Measurements from ENCODE around the gene SFN.
"Not testable (repeated sequence)": the region's sequence is repeated elsewhere in the genome, so short reads cannot be mapped to it uniquely, and the experiment has no call there.

Gene SFN

DNA sequence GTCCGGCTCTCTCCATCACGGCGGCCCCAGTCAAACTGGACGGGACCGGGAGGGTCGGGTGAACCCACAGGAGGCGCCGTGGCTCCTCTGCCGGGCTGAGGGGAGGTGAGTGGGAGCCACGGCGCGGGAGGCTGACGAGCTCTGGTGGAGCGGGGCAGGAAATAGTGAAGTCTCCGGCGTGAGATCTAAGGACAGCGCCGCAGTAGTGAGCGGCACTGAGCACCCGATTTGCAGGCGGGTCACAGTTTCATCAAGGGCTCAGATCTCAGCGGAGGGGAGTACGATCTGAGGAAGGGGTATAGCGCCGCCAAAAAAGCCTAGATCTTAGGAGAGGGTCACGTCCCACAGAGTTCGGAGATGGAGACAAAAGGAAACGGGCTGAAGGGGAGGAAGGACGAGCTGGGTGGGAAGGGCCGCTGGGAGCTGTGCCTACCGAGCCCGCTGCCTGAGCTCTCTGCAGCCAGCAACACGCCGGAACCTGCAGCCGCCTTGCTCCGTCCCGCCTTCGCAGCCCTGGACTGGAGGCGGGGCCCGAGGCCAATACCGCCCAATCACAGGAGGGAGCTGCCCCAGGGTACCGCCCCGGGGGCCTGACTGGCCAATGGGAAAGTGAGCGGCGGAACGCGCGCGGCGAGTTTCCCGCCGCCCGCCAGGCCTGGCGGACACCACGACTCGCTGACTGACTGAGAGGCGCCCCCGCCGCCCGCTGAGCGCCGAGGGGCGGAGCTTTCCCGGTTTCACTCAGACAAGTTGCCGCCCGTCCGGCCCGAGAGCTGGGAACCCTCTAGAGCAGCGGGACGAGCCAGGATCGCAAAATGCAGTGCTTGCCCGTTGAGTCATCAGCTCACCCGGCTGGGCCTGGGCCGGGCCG lies 1.9 kb downstream of the SFN start:
- peak; percentile 85 to 91 for DNase-seq (ENCODE audit: low read depth in 2 of 2)

- DNase-seq (ENCODE audit: low read depth in 2 of 2): not testable (repeated sequence)
Measured at GRCh38 chr1:26873097-26873496, 10.1 kb downstream of the SFN start.

GRCh38 chr1:26874896-26875295 lies 11.9 kb downstream of the SFN start:
- DNase-seq (ENCODE audit: low read depth in 2 of 2): no peak

DNA sequence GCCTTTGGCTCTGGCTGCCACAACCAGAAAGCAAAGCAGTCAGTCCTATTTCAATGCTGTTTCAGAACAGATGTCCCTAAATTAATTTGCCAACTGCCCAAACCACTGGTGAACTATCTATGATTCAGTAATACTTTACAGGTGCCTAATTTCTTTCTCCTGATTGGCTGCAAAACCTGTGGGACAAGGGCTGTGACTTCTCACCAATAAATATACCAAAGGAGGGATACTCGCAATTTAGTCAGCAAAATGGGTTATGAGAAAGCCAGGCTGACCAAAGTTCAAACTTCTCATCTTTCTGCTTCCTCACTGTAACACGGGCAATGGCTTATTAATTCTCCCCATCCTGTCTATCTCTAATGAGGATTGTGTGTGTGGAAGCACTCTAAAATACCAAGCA lies 14.4 kb downstream of the SFN start:
- no peak for DNase-seq (ENCODE audit: low read depth in 2 of 2)

- DNase-seq (ENCODE audit: low read depth in 2 of 2): no peak
Measured at GRCh38 chr1:26879793-26880192, 16.8 kb downstream of the SFN start.

GRCh38 chr1:26881611-26882010 lies 18.7 kb downstream of the SFN start:
- not testable (repeated sequence) for DNase-seq (ENCODE audit: low read depth in 2 of 2)

DNA sequence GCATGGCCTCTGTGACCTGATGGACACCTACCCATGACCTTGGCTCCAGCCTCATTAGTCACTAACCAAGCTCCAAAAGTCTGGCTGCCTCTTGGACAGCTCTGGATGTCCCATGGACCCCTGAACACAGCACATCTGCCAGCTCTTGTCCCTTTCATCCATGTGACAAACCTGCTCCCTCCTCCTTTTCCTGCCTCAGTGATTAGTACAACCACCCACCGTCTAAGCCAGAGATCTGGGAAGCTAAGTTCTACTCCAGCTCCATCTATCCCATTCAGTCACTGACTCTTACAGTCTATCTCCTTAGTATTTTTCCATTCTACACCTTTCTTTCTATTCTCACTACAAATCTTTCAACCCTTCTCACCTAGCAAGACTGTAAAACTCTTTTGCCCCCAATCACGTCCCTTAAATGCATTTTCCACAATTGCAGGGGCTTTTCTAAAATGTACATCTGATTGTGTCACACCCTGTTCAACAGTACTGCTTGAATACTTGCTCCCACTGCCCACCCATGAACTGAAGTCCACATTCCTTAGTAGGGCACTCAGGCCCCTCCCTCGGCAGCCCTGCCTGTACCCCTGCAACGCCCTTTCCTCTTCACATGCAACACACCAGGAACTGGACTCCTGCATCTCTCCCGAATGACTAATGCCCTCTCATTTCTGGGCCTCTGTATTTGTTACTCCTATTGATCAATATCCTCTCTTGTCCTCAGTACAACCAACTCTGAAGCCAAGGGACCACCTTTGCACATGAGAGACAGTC lies 19.9 kb downstream of the SFN start:
- no peak for DNase-seq (ENCODE audit: low read depth in 2 of 2)

DNA sequence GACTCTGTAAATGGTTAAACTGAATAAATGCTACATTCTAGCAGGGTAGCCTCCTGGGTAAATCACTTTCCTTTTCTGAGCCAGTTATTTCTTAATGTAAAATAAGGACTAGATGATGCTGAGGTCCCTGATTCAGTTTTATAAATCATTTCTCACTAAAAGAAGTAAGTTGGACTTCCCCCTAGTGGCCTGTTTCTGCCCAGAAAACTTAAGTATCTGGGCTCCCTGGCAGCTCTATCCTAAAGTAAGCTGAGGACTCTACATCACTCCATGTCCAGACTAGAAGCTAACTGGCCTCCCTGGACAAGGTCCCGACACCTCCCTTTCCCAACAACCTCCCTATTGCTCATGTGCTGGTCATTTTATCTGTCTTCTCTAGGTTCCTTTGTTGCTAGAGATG lies 24.2 kb downstream of the SFN start:
- no peak for DNase-seq (ENCODE audit: low read depth in 2 of 2)

- no peak for DNase-seq (ENCODE audit: low read depth in 2 of 2)
Measured at GRCh38 chr1:26888231-26888630, 25.3 kb downstream of the SFN start.

- peak; percentile 58 to 62 for DNase-seq (ENCODE audit: low read depth in 2 of 2)
Measured at GRCh38 chr1:26889551-26890466, 26.9 kb downstream of the SFN start, which contains the start of gene GPN2. Gene GPN2, minus strand, starts transcription at chr1:26890283. Its CDS starts 187 bp downstream, at chr1:26890096.

DNA sequence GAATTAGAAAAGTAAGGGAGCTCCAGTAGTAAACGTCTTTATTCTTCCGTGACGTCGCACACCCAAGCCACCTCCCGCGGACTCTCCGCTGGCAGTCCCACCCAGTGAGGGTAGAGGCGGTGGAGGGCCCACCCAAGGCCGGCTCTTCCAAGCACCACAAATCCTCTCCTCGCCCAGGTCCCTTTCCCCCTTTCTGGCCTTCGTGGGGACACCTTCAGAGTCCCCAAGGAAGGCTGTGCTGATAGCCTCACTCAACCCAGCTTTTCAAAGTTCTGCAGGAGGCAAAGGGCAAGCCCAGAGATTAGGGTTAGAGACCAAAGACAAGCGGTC lies 27.5 kb downstream of the SFN start:
- DNase-seq (ENCODE audit: low read depth in 2 of 2): no peak

- no peak for DNase-seq (ENCODE audit: low read depth in 2 of 2)
Measured at GRCh38 chr1:26894263-26894662, 31.3 kb downstream of the SFN start.

GRCh38 chr1:26897351-26897750 lies 34.4 kb downstream of the SFN start:
- DNase-seq (ENCODE audit: low read depth in 2 of 2): no peak

DNA sequence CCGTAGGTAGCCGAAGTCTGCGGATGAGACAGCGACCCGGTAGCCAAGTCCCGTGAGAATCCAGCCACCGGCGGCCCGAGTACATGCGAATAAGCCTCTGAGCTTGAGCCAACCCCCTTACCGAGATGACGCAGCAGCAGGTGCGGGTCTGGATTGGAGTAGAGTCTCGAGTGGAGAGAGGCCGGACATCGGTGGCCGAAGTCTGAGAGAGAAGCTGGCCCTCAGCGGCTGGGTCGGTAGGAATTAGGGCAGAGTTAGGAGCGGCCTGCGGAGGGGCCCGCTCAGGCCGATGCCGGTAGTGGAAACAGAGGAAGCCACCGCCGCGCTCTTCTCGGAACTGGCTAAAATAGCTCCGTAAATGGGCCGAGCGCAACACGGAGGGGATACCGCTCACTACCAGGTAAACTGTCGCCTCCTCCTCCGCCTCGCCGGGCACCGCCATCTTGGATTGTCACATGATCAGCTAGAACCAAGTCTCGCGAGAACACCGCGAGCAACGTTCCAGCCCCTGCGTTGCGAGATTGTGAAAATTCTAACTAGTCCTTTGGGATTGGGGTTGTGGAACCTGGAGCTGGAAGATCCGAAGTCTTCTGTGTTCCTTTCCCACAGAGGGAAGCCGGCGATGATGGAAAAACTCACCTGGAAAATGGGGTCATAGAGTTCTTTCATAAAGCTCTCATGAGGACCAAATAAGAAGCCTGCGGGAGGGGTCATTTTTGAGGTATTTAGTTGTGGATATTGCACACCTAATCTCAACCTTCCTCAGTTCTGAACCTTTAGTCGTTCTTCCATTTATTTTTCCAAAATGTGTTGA lies 37.3 kb downstream of the SFN start, which contains the start of gene GPATCH3:
Gene GPATCH3, minus strand, starts transcription at position 467 of the 814 bp plus-strand sequence. Its CDS starts 25 bp downstream, at position 442.
- DNase-seq (ENCODE audit: low read depth in 2 of 2): peak; percentile 67 to 68

- no peak for DNase-seq (ENCODE audit: low read depth in 2 of 2)
Measured at GRCh38 chr1:26900815-26901511, 38.0 kb downstream of the SFN start.

DNA sequence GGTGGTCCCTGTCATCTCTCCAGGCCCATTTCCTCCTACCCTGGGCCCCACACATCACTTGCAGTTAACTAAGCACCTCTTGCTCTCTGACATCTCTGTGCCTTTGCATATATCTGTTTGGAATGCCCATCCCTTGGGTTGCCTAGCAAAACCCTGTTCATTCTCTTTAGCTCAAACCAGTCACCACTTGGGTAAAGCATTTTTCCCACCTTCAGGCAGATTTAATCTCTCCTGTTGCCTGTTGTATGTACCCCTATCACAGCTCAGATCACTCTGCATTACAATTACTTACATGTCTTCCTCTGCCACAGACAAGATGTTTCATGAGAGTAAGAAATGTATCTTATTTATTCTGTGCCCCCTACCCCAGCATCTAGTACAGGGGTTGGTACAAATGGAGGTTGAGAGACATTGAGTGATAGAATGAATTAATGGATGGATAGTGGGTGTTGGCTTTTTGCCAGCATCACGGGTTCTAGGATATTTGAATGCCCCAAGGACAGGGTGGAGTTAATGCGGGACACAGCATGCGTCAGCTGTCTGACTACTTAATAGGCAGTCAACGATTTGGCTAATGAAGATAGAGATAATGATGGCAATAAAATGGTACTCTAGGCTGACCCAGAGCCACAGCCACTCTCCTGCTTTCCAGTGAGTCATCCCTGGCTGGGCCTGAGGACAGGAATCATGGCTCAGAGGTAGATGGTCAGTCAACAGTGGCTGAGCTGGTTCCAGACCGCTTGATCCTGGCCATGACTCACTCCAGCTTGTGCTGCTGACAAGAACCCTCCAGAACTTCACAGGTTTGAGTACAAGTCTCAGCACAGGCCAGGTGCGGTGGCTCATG lies 44.3 kb downstream of the SFN start:
- no peak for DNase-seq (ENCODE audit: low read depth in 2 of 2)

DNA sequence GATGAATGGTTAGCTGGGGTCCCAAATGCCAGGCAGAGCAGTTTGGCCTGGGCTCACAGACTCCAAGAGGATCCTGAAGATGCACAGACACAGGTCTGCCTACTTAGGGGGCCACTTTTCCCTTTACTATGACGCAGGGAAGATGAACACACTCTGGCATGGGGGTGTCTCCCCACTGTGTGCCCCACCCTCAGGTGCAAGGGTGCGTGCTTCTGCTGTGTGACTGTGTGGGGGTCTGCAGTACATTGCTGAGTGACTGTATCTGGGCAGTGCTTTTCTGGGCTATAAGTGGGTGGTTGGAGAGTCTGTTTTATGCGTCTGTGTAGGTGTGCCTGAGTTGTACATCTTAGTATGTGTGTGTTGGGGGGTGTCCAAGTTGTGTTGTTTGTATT lies 47.0 kb downstream of the SFN start:
- DNase-seq (ENCODE audit: low read depth in 2 of 2): no peak

- DNase-seq (ENCODE audit: low read depth in 2 of 2): no peak
Measured at GRCh38 chr1:26910343-26911160, 47.6 kb downstream of the SFN start.

Measured in stimulated activated CD8-positive, alpha-beta memory T cell treated with anti-CD3 and anti-CD28 coated beads, Interleukin-7, amount 100 ng/mL, for 1 hour (primary cell).